BE2C (cell line): ENCODE measurements around the gene TCOF1. TPM values are rescaled to one million over a fixed set of nuclear protein-coding genes. Genes with fewer than 3 reads are reported as not detected.

Source experiments
- DNase-seq: peaks from one replicate; pipeline ENCODE4 v3.0.0-alpha.2; 2020
- H3K27me3 ChIP-seq: fragments of 250-450 bp; sonication (Bioruptor Pico); 2 replicates; pipeline ENCODE4 v1.5.1; 2020; ENCODE audit warnings: mild to moderate bottlenecking
- H3K36me3 ChIP-seq: fragments of 250-450 bp; sonication (Bioruptor Pico); 2 replicates; pipeline ENCODE4 v1.5.1; 2020; ENCODE audit warnings: mild to moderate bottlenecking
- H3K4me1 ChIP-seq: fragments of 250-450 bp; sonication (Bioruptor Pico); 2 replicates; pipeline ENCODE4 v1.5.1; 2020
- H3K4me3 ChIP-seq: 2 replicates; pipeline ENCODE4 v1.5.1; 2011; ENCODE audit warnings: low read depth, low read length
- H3K9me3 ChIP-seq: fragments of 250-450 bp; sonication (Bioruptor Pico); 2 replicates; pipeline ENCODE4 v1.5.1; 2020
- CTCF ChIP-seq: IDR thresholded peaks from 2 replicates; pipeline ENCODE4 v1.5.1; 2012; ENCODE audit warnings: mild to moderate bottlenecking, low read depth, low read length
- polyA plus RNA-seq: library from polyadenylated mRNA; unstranded; fragments of >200 nt; gene quantifications from one replicate; pipeline ENCODE4 v1.2.1, GENCODE V29; 2012; ENCODE audit warnings: low read depth, missing spikeins; ENCODE audit not compliant: insufficient read length, insufficient read depth

TCOF1 gene
- 73.5 TPM for polyA plus RNA-seq

GRCh38 chr5:150357326-150358260 lies at the start of gene TCOF1:
TCOF1 (plus strand) TSS chr5:150357697; CDS start chr5:150357747, 50 bp downstream.
- Histone ChIP-seq H3K4me1 (no peaks in the 10 kb centered on the region), H3K9me3 (no peaks in the 10 kb centered on the region), H3K27me3 (no peaks in the 10 kb centered on the region), H3K36me3 (peaks cover 29% of the 10 kb centered on the region), H3K4me3 (peak within 1 kb of the TSS; percentile 95)
- no peak for TF ChIP-seq CTCF
- peak; percentile 99 for DNase-seq

- no peaks in the 10 kb centered on the region for H3K36me3 ChIP-seq
- H3K27me3 ChIP-seq, result no peaks in the 10 kb centered on the region
- peaks cover 18% of the 10 kb centered on the region for H3K4me1 ChIP-seq
- peak; percentile 74 for DNase-seq
- H3K4me3 ChIP-seq, result no peak overlapping the region
- no peak for TF ChIP-seq CTCF
- H3K9me3 ChIP-seq, result no peaks in the 10 kb centered on the region
Measured at GRCh38 chr5:150309101-150309885, 48.2 kb upstream of the TCOF1 start.

DNA sequence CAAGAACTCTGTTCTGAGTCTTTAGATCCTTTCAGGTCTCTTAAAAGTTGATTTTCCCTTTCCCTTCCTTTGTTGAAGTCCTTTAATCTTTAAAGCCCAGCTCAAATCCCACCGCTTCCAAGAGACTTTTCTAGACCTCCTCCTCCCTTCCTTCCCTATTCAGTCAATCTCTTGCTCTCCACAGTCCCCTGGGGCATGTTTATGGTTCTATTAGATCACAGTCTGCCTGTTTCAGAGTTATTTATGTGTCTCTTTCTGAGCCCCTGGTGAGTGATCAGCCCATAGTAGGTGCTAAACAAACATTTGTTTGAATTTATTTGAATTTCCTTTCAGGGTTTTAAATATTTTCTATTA lies 47.6 kb upstream of the TCOF1 start:
- H3K9me3 ChIP-seq, result no peaks in the 10 kb centered on the region
- H3K36me3 ChIP-seq, result no peaks in the 10 kb centered on the region
- peaks cover 18% of the 10 kb centered on the region for H3K4me1 ChIP-seq
- no peak overlapping the region for H3K4me3 ChIP-seq
- DNase-seq, result no peak
- no peak for TF ChIP-seq CTCF
- H3K27me3 ChIP-seq, result no peaks in the 10 kb centered on the region

- Histone ChIP-seq H3K4me1 (peaks cover 18% of the 10 kb centered on the region), H3K9me3 (no peaks in the 10 kb centered on the region), H3K36me3 (no peaks in the 10 kb centered on the region), H3K4me3 (no peak overlapping the region), H3K27me3 (no peaks in the 10 kb centered on the region)
- DNase-seq, result no peak
- TF ChIP-seq CTCF, result no peak
Measured at GRCh38 chr5:150310246-150310645, 47.3 kb upstream of the TCOF1 start.

- Histone ChIP-seq H3K27me3 (no peaks in the 10 kb centered on the region), H3K9me3 (no peaks in the 10 kb centered on the region), H3K4me3 (no peak overlapping the region), H3K36me3 (no peaks in the 10 kb centered on the region), H3K4me1 (peaks cover 18% of the 10 kb centered on the region)
- DNase-seq, result no peak
- TF ChIP-seq CTCF, result no peak
Measured at GRCh38 chr5:150311015-150311692, 46.3 kb upstream of the TCOF1 start.
